HG02884 (cell line): ENCODE results near the gene FRMD7.
"Not testable (repeated sequence)": the region's sequence is repeated elsewhere in the genome, so short reads cannot be mapped to it uniquely, and the experiment has no call there.

Experiments
- ATAC-seq: cut with Tn5 transposase; IDR thresholded peaks from one replicate; pipeline ENCODE4 v1.9.1; 2021; ENCODE audit warnings: mild to moderate bottlenecking, moderate library complexity; ENCODE audit not compliant: unreplicated experiment

The FRMD7 gene

GRCh38 chrX:132127743-132128142, at the start of gene FRMD7:
TSS of gene FRMD7 (minus strand) at chrX:132128020. CDS start at chrX:132127844, 176 bp downstream.
- ATAC-seq: no peak

GRCh38 chrX:132173647-132174046, 45.8 kb upstream of the FRMD7 start:
- no peak for ATAC-seq

GRCh38 chrX:132171881-132172280, 44.1 kb upstream of the FRMD7 start:
- ATAC-seq: no peak

- no peak for ATAC-seq
Observed at GRCh38 chrX:132171478-132171877, 43.7 kb upstream of the FRMD7 start.

GRCh38 chrX:132169554-132169953, 41.7 kb upstream of the FRMD7 start:
- no peak for ATAC-seq

- ATAC-seq: no peak
Observed at GRCh38 chrX:132165651-132166050, 37.8 kb upstream of the FRMD7 start.

GRCh38 chrX:132165005-132165404, 37.2 kb upstream of the FRMD7 start:
- ATAC-seq: no peak

- ATAC-seq: not testable (repeated sequence)
Observed at GRCh38 chrX:132163094-132163493, 35.3 kb upstream of the FRMD7 start.

GRCh38 chrX:132153166-132153565, 25.3 kb upstream of the FRMD7 start:
- no peak for ATAC-seq

GRCh38 chrX:132146456-132146855, 18.6 kb upstream of the FRMD7 start:
- no peak for ATAC-seq

GRCh38 chrX:132144061-132144460, 16.2 kb upstream of the FRMD7 start:
- no peak for ATAC-seq

- ATAC-seq: no peak
Observed at GRCh38 chrX:132125906-132126305, 1.9 kb downstream of the FRMD7 start.

- ATAC-seq: no peak
Observed at GRCh38 chrX:132120913-132121312, 6.9 kb downstream of the FRMD7 start.

- ATAC-seq: no peak
Observed at GRCh38 chrX:132119821-132120515, 7.9 kb downstream of the FRMD7 start.

GRCh38 chrX:132119283-132119682, 8.5 kb downstream of the FRMD7 start:
- ATAC-seq: no peak

GRCh38 chrX:132118358-132118757, 9.5 kb downstream of the FRMD7 start:
- no peak for ATAC-seq

- no peak for ATAC-seq
Observed at GRCh38 chrX:132115792-132116191, 12.0 kb downstream of the FRMD7 start.

GRCh38 chrX:132114607-132115006, 13.2 kb downstream of the FRMD7 start:
- no peak for ATAC-seq

- no peak for ATAC-seq
Observed at GRCh38 chrX:132107291-132107690, 20.5 kb downstream of the FRMD7 start.

- ATAC-seq: no peak
Observed at GRCh38 chrX:132101799-132102198, 26.0 kb downstream of the FRMD7 start.

GRCh38 chrX:132101206-132101605, 26.6 kb downstream of the FRMD7 start:
- ATAC-seq: no peak

- ATAC-seq: not testable (repeated sequence)
Observed at GRCh38 chrX:132098704-132099103, 29.1 kb downstream of the FRMD7 start.

GRCh38 chrX:132094164-132094563, 33.7 kb downstream of the FRMD7 start:
- no peak for ATAC-seq
